ENCODE results near the gene NCOA7.
"Not testable (repeated sequence)": the region's sequence is repeated elsewhere in the genome, so short reads cannot be mapped to it uniquely, and the experiment has no call there.

The NCOA7 gene

GRCh38 chr6:125793863-125794262, 3.1 kb downstream of the NCOA7 start:
- no peak for DNase-seq

- no peak for DNase-seq
Measured at GRCh38 chr6:125794342-125795137, 3.8 kb downstream of the NCOA7 start.

GRCh38 chr6:125795301-125795700, 4.5 kb downstream of the NCOA7 start:
- DNase-seq = no peak

- no peak for DNase-seq
Measured at GRCh38 chr6:125797120-125797885, 6.5 kb downstream of the NCOA7 start.

GRCh38 chr6:125797886-125798444, 7.2 kb downstream of the NCOA7 start:
- DNase-seq = no peak

GRCh38 chr6:125798734-125799508, 8.2 kb downstream of the NCOA7 start:
- DNase-seq = peak; percentile 71 to 86

- DNase-seq = no peak
Measured at GRCh38 chr6:125802383-125802782, 11.6 kb downstream of the NCOA7 start.

GRCh38 chr6:125802943-125803377, 12.2 kb downstream of the NCOA7 start:
- DNase-seq = peak; percentile 59 to 60

GRCh38 chr6:125804264-125804663, 13.5 kb downstream of the NCOA7 start:
- DNase-seq = no peak

GRCh38 chr6:125804866-125805425, 14.2 kb downstream of the NCOA7 start:
- not testable (repeated sequence) for DNase-seq

- DNase-seq = no peak
Measured at GRCh38 chr6:125806813-125807212, 16.1 kb downstream of the NCOA7 start.

- no peak for DNase-seq
Measured at GRCh38 chr6:125807293-125807692, 16.5 kb downstream of the NCOA7 start.

- DNase-seq = no peak
Measured at GRCh38 chr6:125808060-125808459, 17.3 kb downstream of the NCOA7 start.

GRCh38 chr6:125808591-125808990, 17.8 kb downstream of the NCOA7 start:
- DNase-seq = no peak

- no peak for DNase-seq
Measured at GRCh38 chr6:125809570-125810170, 18.9 kb downstream of the NCOA7 start.

- DNase-seq = no peak
Measured at GRCh38 chr6:125810445-125810844, 19.7 kb downstream of the NCOA7 start.

GRCh38 chr6:125811259-125811658, 20.5 kb downstream of the NCOA7 start:
- DNase-seq = no peak

GRCh38 chr6:125812394-125813292, 21.9 kb downstream of the NCOA7 start:
- no peak for DNase-seq

- DNase-seq = no peak
Measured at GRCh38 chr6:125814481-125814880, 23.7 kb downstream of the NCOA7 start.

GRCh38 chr6:125815080-125815910, 24.5 kb downstream of the NCOA7 start:
- DNase-seq = no peak
